T-cell (primary cell): ENCODE results near the gene FBXO15. TPM values are rescaled to one million over a fixed set of nuclear protein-coding genes. Genes with fewer than 3 reads are reported as not detected.
A peak's percentile ranks its signal among the peaks of the same experiment; 100 is the strongest.

Experiments used
- ATAC-seq, 4 experiments: fragments of 200-7000 bp in 3 of 4; fragments of 150-1000 bp in 1 of 4; cut with Tn5 transposase; replicated peaks in 1 of 4; 1 replicate in 3 of 4; 2 replicates in 1 of 4; pipeline ENCODE4 v1.10.0; 2021; ENCODE audit warnings: moderate library complexity in 3 of 4, mild to moderate bottlenecking in 2 of 4, moderate number of reproducible peaks in 1 of 4
- CTCF ChIA-PET, 2 donors: fragments of 300-600 bp; sonication (Branson Sonifier 250); formaldehyde crosslinking; loops; one replicate each; lab custom pipeline; 2022; ENCODE audit warnings: antibody characterized with exemption in 2 of 2; lab: Charles Lee
- POLR2A ChIA-PET, 2 donors: fragments of 300-600 bp; sonication (Branson Sonifier 250); formaldehyde crosslinking; loops; one replicate each; lab custom pipeline; 2022; ENCODE audit warnings: antibody characterized with exemption in 2 of 2; lab: Charles Lee
- DNase-seq, 35 experiments: peaks; one replicate each; pipeline versions ENCODE4 v3.0.0 to v3.0.0-alpha.2; 2013 to 2023
- H3K27ac ChIP-seq: one replicate; pipeline ENCODE4 v1.5.1; 2013; ENCODE audit warnings: low read length
- H3K27me3 ChIP-seq, 2 experiments: replicated peaks in 1 of 2; 1 replicate in 1 of 2; 2 replicates in 1 of 2; pipeline versions ENCODE4 v1.6.1 to v1.7.0; 2013; ENCODE audit warnings: low read length in 1 of 2, mixed read lengths in 1 of 2; ENCODE audit not compliant: control insufficient read depth in 2 of 2, insufficient read depth in 2 of 2; ENCODE audit errors: extremely low read depth in 1 of 2
- H3K36me3 ChIP-seq, 2 donors: 1 replicate in 1 of 2; 2 replicates in 1 of 2; pipeline versions ENCODE4 v1.6.1 to v1.7.0; 2013; ENCODE audit warnings: low read length in 1 of 2; ENCODE audit not compliant: control insufficient read depth in 2 of 2, insufficient read depth in 1 of 2; ENCODE audit errors: extremely low read depth in 1 of 2
- H3K4me1 ChIP-seq, 2 experiments: 1 replicate in 1 of 2; 2 replicates in 1 of 2; pipeline versions ENCODE4 v1.6.1 to v1.7.0; 2013; ENCODE audit warnings: low read length in 2 of 2, mixed read lengths in 1 of 2; ENCODE audit not compliant: insufficient read depth in 2 of 2, control insufficient read depth in 1 of 2; ENCODE audit errors: extremely low read depth in 1 of 2
- H3K4me3 ChIP-seq, 2 donors: 1 replicate in 1 of 2; 2 replicates in 1 of 2; pipeline versions ENCODE4 v1.5.1 to v1.7.0; 2013; ENCODE audit warnings: mild to moderate bottlenecking in 2 of 2, low read length in 1 of 2, moderate library complexity in 1 of 2; ENCODE audit not compliant: control insufficient read depth in 1 of 2; ENCODE audit errors: extremely low read depth in 1 of 2
- H3K9me3 ChIP-seq: 2 replicates; pipeline ENCODE4 v1.7.0; 2013
- H3K27ac Mint-ChIP-seq, 2 donors: one replicate each; pipeline ENCODE4 v1.8.0; 2020 to 2021; ENCODE audit warnings: mild to moderate bottlenecking in 2 of 2, mixed read lengths in 2 of 2
- H3K27me3 Mint-ChIP-seq, 2 donors: one replicate each; pipeline ENCODE4 v1.8.0; 2021 to 2022; ENCODE audit warnings: mixed read lengths in 2 of 2
- H3K36me3 Mint-ChIP-seq: one replicate; pipeline ENCODE4 v1.8.0; 2021; ENCODE audit warnings: mixed read lengths
- H3K4me1 Mint-ChIP-seq, 3 donors: one replicate each; pipeline ENCODE4 v1.8.0; 2020 to 2022; ENCODE audit warnings: mixed read lengths in 3 of 3, mild to moderate bottlenecking in 1 of 3
- H3K4me3 Mint-ChIP-seq, 3 donors: one replicate each; pipeline ENCODE4 v1.8.0; 2020 to 2022; ENCODE audit warnings: mild to moderate bottlenecking in 3 of 3, mixed read lengths in 3 of 3, moderate library complexity in 3 of 3
- H3K9me3 Mint-ChIP-seq, 3 donors: one replicate each; pipeline ENCODE4 v1.8.0; 2020 to 2022; ENCODE audit warnings: mixed read lengths in 3 of 3
- WGBS: methylation state at CpG from one replicate; pipeline ENCODE4 v1.1.5; 2013; ENCODE audit warnings: missing lambda C conversion rate; ENCODE audit not compliant: insufficient coverage; 5-methylcytosine and 5-hydroxymethylcytosine counted together
- total RNA-seq, 35 experiments: library from RNA in 6 of 35; stranded (reverse) in 6 of 35; fragments of 120-200 nt in 1 of 35; gene quantifications; one replicate each; pipeline versions ENCODE4 v1.2.1 to v1.2.4 and lab custom pipeline; 2013 to 2026

FBXO15 gene
- total RNA-seq, 5 donors from 2014 or later (not counting 1 experiment from before 2014, with no cell fraction given): 1.3 to 2.3 (median 2.2) TPM

GRCh38 chr18:74068296-74068695, 79.3 kb downstream of the FBXO15 start:
- ChIA-PET CTCF (no interaction called here), POLR2A (no interaction called here)
- peaks cover 23 to 29% (median 29%) of the 10 kb centered on the region in 3 donors for H3K4me1 Mint-ChIP-seq
- Histone ChIP-seq H3K4me1 (peaks cover 11 to 16% of the 10 kb centered on the region in 2 experiments), H3K27me3 (peaks cover 0 to 17% of the 10 kb centered on the region in 2 experiments), H3K27ac (no peak overlapping the region), H3K4me3 (no peak overlapping the region), H3K9me3 (no peaks in the 10 kb centered on the region), H3K36me3 (no peaks in the 10 kb centered on the region)
- ATAC-seq (no peak), DNase-seq (no peak)
- H3K27me3 Mint-ChIP-seq: peaks cover 0 to 14% of the 10 kb centered on the region in 2 donors
- H3K27ac Mint-ChIP-seq: no peak overlapping the region
- no peaks in the 10 kb centered on the region for H3K9me3 Mint-ChIP-seq
- WGBS: 95% methylated on average over 2 of the region's 3 CpGs
- no peaks in the 10 kb centered on the region for H3K36me3 Mint-ChIP-seq
- no peak overlapping the region for H3K4me3 Mint-ChIP-seq

DNA sequence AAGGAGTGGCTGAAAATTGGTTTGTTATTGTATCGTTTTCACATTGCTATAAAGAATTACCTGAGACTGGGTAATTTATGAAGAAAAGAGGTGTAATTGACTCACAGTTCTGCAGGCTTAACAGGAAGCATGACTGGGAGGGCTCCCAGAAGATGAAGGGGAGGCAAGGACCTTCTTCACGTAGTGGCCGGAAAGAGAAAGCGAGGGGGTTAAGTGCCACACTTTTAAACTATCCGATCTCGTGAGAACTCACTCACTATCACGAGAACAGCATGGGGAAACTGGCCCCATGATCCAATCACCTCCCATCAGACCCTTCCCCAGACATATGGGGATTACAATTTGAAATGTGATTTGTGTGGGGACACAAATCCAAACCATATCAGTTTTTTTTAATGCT, 81.6 kb downstream of the FBXO15 start:
- Mint-ChIP-seq H3K27ac (peak overlapping the region; percentile 31 to 75), H3K36me3 (no peaks in the 10 kb centered on the region), H3K9me3 (no peaks in the 10 kb centered on the region), H3K4me3 (peak overlapping the region in 1 of 3 donors; percentile 46), H3K4me1 (peaks cover 29 to 35% (median 33%) of the 10 kb centered on the region in 3 donors), H3K27me3 (peaks cover 0 to 12% of the 10 kb centered on the region in 2 donors)
- H3K9me3 ChIP-seq: no peaks in the 10 kb centered on the region
- no peak overlapping the region for H3K4me3 ChIP-seq
- H3K36me3 ChIP-seq: no peaks in the 10 kb centered on the region
- ATAC-seq (peak in 3 of 4 experiments; percentile 25 to 36 (median 26)), DNase-seq (peak in 1 of 35 experiments; percentile 19)
- H3K27ac ChIP-seq: no peak overlapping the region
- 45% methylated on average over 3 of the region's 7 CpGs for WGBS
- CTCF ChIA-PET: no interaction called here
- peaks cover 11 to 16% of the 10 kb centered on the region in 2 experiments for H3K4me1 ChIP-seq
- POLR2A ChIA-PET: no interaction called here
- peaks cover 0 to 17% of the 10 kb centered on the region in 2 experiments for H3K27me3 ChIP-seq

GRCh38 chr18:74065366-74065765, 82.3 kb downstream of the FBXO15 start:
- H3K27me3 ChIP-seq: peaks cover 0 to 17% of the 10 kb centered on the region in 2 experiments
- Mint-ChIP-seq H3K4me1 (peaks cover 29 to 35% (median 33%) of the 10 kb centered on the region in 3 donors), H3K4me3 (peak overlapping the region in 2 of 3 donors; percentile 34 to 46), H3K36me3 (no peaks in the 10 kb centered on the region), H3K27ac (peak overlapping the region; percentile 18 to 75), H3K27me3 (peaks cover 0 to 12% of the 10 kb centered on the region in 2 donors), H3K9me3 (no peaks in the 10 kb centered on the region)
- peaks cover 11 to 16% of the 10 kb centered on the region in 2 experiments for H3K4me1 ChIP-seq
- no peak overlapping the region for H3K27ac ChIP-seq
- H3K9me3 ChIP-seq: no peaks in the 10 kb centered on the region
- H3K36me3 ChIP-seq: no peaks in the 10 kb centered on the region
- ChIA-PET POLR2A (no interaction called here), CTCF (no interaction called here)
- ATAC-seq: no peak
- no peak for DNase-seq
- no peak overlapping the region for H3K4me3 ChIP-seq
- WGBS: no CpG with 5 or more reads among the region's 3 CpGs

GRCh38 chr18:74064510-74064909, 83.1 kb downstream of the FBXO15 start:
- peaks cover 0 to 12% of the 10 kb centered on the region in 2 donors for H3K27me3 Mint-ChIP-seq
- peaks cover 29 to 35% (median 33%) of the 10 kb centered on the region in 3 donors for H3K4me1 Mint-ChIP-seq
- peak overlapping the region; percentile 52 to 68 for H3K27ac Mint-ChIP-seq
- 6% methylated on average over 6 of the region's 6 CpGs for WGBS
- H3K27me3 ChIP-seq: peaks cover 0 to 17% of the 10 kb centered on the region in 2 experiments
- no peaks in the 10 kb centered on the region for H3K9me3 Mint-ChIP-seq
- peak overlapping the region in 1 of 3 donors; percentile 46 for H3K4me3 Mint-ChIP-seq
- peaks cover 11 to 16% of the 10 kb centered on the region in 2 experiments for H3K4me1 ChIP-seq
- CTCF ChIA-PET: interaction anchor here (0.7 to 1.2 kb wide), 3 partner anchors 8 to 277 kb away, joined by 3 read pairs; no protein-coding TSS in a partner anchor
- ATAC-seq (peak; percentile 69 to 94 (median 75)), DNase-seq (peak in 22 of 35 experiments; percentile 7 to 53 (median 24))
- POLR2A ChIA-PET: no interaction called here
- H3K36me3 Mint-ChIP-seq: no peaks in the 10 kb centered on the region
- H3K27ac ChIP-seq: no peak overlapping the region
- no peaks in the 10 kb centered on the region for H3K9me3 ChIP-seq
- H3K36me3 ChIP-seq: no peaks in the 10 kb centered on the region
- H3K4me3 ChIP-seq: no peak overlapping the region

DNA sequence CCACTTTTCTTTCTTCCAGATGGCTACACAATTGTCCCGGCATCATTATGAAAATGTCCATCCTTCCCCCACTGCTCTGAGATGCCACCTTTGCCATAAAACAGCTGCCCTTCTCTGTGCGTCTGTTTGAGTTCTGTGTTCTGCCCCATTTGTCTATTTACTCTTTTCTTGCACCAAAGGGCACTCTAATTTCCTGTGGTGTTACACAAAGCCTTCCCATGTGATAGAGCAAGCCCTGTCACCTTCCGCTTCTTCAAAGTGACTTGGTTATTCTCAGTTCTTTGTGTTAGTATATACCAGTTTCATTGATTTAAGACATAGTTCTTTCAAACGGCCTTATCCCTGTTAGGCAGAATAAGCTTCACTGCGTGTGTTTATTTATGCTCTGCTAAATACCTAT, 84.1 kb downstream of the FBXO15 start:
- CTCF ChIA-PET: interaction anchor here (0.7 to 1.2 kb wide), 2 partner anchors 9 to 278 kb away, joined by 3 read pairs; no protein-coding TSS in a partner anchor
- POLR2A ChIA-PET: no interaction called here
- Mint-ChIP-seq H3K27me3 (peaks cover 0 to 11% of the 10 kb centered on the region in 2 donors), H3K36me3 (no peaks in the 10 kb centered on the region), H3K27ac (peak overlapping the region in 1 of 2 donors; percentile 15), H3K9me3 (no peaks in the 10 kb centered on the region), H3K4me1 (peaks cover 29 to 35% (median 33%) of the 10 kb centered on the region in 3 donors), H3K4me3 (peak overlapping the region in 1 of 3 donors; percentile 46)
- no peak for ATAC-seq
- Histone ChIP-seq H3K36me3 (no peaks in the 10 kb centered on the region), H3K27me3 (peaks cover 0 to 17% of the 10 kb centered on the region in 2 experiments), H3K4me1 (peaks cover 11 to 16% of the 10 kb centered on the region in 2 experiments), H3K27ac (no peak overlapping the region), H3K4me3 (no peak overlapping the region), H3K9me3 (no peaks in the 10 kb centered on the region)
- no CpG with 5 or more reads among the region's 5 CpGs for WGBS
- no peak for DNase-seq

- peaks cover 11 to 16% of the 10 kb centered on the region in 2 experiments for H3K4me1 ChIP-seq
- no peak overlapping the region for H3K4me3 Mint-ChIP-seq
- H3K27me3 Mint-ChIP-seq: peaks cover 0 to 11% of the 10 kb centered on the region in 2 donors
- ChIA-PET POLR2A (no interaction called here), CTCF (no interaction called here)
- no peaks in the 10 kb centered on the region for H3K36me3 ChIP-seq
- no peak overlapping the region for H3K4me3 ChIP-seq
- no peak overlapping the region for H3K27ac ChIP-seq
- peak; percentile 36 to 48 (median 42) for ATAC-seq
- H3K27me3 ChIP-seq: peaks cover 0 to 17% of the 10 kb centered on the region in 2 experiments
- H3K4me1 Mint-ChIP-seq: peaks cover 29 to 35% (median 33%) of the 10 kb centered on the region in 3 donors
- no peak overlapping the region for H3K27ac Mint-ChIP-seq
- H3K36me3 Mint-ChIP-seq: no peaks in the 10 kb centered on the region
- peak in 3 of 35 experiments; percentile 11 to 23 (median 20) for DNase-seq
- no peaks in the 10 kb centered on the region for H3K9me3 ChIP-seq
- no peaks in the 10 kb centered on the region for H3K9me3 Mint-ChIP-seq
- WGBS: 25% methylated on average over 1 of the region's 3 CpGs
Measured at GRCh38 chr18:74063023-74063422, 84.6 kb downstream of the FBXO15 start.
